ENCODE measurements around the gene ASCL2. TPM values are rescaled to one million over a fixed set of nuclear protein-coding genes. Genes with fewer than 3 reads are reported as not detected.

ASCL2 gene
- total and polyA plus RNA-seq, 3 donors from 2014 or later: 1.3 to 5.8 (median 4.8) TPM

GRCh38 chr11:2293984-2294925 is 23.9 kb upstream of the ASCL2 start:
- no peak overlapping the region for H3K4me3 ChIP-seq
- no peaks in the 10 kb centered on the region for H3K36me3 ChIP-seq (ENCODE audit: low read depth, missing control alignments)
- no peaks in the 10 kb centered on the region for H3K9me3 ChIP-seq
- no peaks in the 10 kb centered on the region for H3K4me1 ChIP-seq
- H3K27ac ChIP-seq: no peak overlapping the region
- H3K27me3 ChIP-seq: no peaks in the 10 kb centered on the region
- no peak for TF ChIP-seq POLR2A (IDR thresholded peaks at IDR 0.05)
- no peak for TF ChIP-seq CTCF (IDR thresholded peaks at IDR 0.05)
- intact Hi-C loops (cut with DNase I; ENCODE audit: low total_unique reads): no loop called here
- 81 to 90% methylated on average over 15 to 27 of the region's 27 CpGs for WGBS, 2 donors
- DNase-seq: peak; percentile 14

- H3K27ac ChIP-seq: no peak overlapping the region
- no peaks in the 10 kb centered on the region for H3K4me1 ChIP-seq
- intact Hi-C loops (cut with DNase I; ENCODE audit: low total_unique reads): no loop called here
- TF ChIP-seq POLR2A (IDR thresholded peaks at IDR 0.05): no peak
- TF ChIP-seq CTCF (IDR thresholded peaks at IDR 0.05): no peak
- WGBS, 2 donors: 84 to 85% methylated on average over 20 of the region's 20 CpGs
- no peak overlapping the region for H3K4me3 ChIP-seq
- no peaks in the 10 kb centered on the region for H3K36me3 ChIP-seq (ENCODE audit: low read depth, missing control alignments)
- H3K27me3 ChIP-seq: no peaks in the 10 kb centered on the region
- peak; percentile 13 for DNase-seq
- no peaks in the 10 kb centered on the region for H3K9me3 ChIP-seq
Measured at GRCh38 chr11:2293531-2293971, 23.2 kb upstream of the ASCL2 start.

GRCh38 chr11:2290351-2290841 is 20.0 kb upstream of the ASCL2 start:
- no peaks in the 10 kb centered on the region for H3K4me1 ChIP-seq
- no peak overlapping the region for H3K4me3 ChIP-seq
- H3K9me3 ChIP-seq: no peaks in the 10 kb centered on the region
- no peaks in the 10 kb centered on the region for H3K27me3 ChIP-seq
- DNase-seq: peak; percentile 12
- H3K27ac ChIP-seq: no peak overlapping the region
- TF ChIP-seq POLR2A (IDR thresholded peaks at IDR 0.05): no peak
- TF ChIP-seq CTCF (IDR thresholded peaks at IDR 0.05): no peak
- intact Hi-C loops (cut with DNase I; ENCODE audit: low total_unique reads): no loop called here
- H3K36me3 ChIP-seq (ENCODE audit: low read depth, missing control alignments): no peaks in the 10 kb centered on the region
- 67 to 76% methylated on average over 9 to 10 of the region's 10 CpGs for WGBS, 2 donors

- H3K36me3 ChIP-seq (ENCODE audit: low read depth, missing control alignments): no peaks in the 10 kb centered on the region
- no peak overlapping the region for H3K27ac ChIP-seq
- peak; percentile 8 for DNase-seq
- WGBS, 2 donors: 88 to 94% methylated on average over 9 to 10 of the region's 10 CpGs
- TF ChIP-seq CTCF (IDR thresholded peaks at IDR 0.05) (no peak), POLR2A (IDR thresholded peaks at IDR 0.05) (no peak)
- intact Hi-C loops (cut with DNase I; ENCODE audit: low total_unique reads): no loop called here
- no peaks in the 10 kb centered on the region for H3K27me3 ChIP-seq
- H3K9me3 ChIP-seq: no peaks in the 10 kb centered on the region
- no peak overlapping the region for H3K4me3 ChIP-seq
- H3K4me1 ChIP-seq: no peaks in the 10 kb centered on the region
Measured at GRCh38 chr11:2289859-2290258, 19.5 kb upstream of the ASCL2 start.
